HG03342 (cell line): ENCODE results near the gene PAGE2B.
"Not testable (repeated sequence)": the region's sequence is repeated elsewhere in the genome, so short reads cannot be mapped to it uniquely, and the experiment has no call there.

Experiments used
- ATAC-seq: cut with Tn5 transposase; IDR thresholded peaks from one replicate; pipeline ENCODE4 v1.9.1; 2021; ENCODE audit warnings: mild to moderate bottlenecking, moderate library complexity; ENCODE audit not compliant: unreplicated experiment

PAGE2B gene

GRCh38 chrX:55107911-55108310, 33.1 kb downstream of the PAGE2B start:
- ATAC-seq: no peak

DNA sequence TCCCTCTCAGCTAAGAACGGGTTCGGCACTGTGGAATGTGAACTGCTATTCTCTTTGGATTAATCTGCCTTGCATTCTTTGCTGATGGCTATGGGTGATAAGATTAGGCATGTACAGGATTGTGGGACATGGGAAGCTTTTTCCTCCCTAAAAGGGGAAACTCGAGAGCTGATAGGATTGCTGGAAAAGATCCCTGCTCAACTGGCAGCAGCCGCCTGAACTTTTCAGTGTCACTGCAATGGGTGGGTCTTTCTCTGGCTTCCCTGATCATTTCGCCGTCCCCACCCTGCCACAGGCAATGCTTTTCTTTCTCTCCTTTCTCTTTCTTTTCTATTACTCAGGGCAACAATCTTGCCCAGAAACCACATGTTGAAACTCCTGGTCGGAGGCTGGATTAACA, 34.5 kb downstream of the PAGE2B start:
- no peak for ATAC-seq

DNA sequence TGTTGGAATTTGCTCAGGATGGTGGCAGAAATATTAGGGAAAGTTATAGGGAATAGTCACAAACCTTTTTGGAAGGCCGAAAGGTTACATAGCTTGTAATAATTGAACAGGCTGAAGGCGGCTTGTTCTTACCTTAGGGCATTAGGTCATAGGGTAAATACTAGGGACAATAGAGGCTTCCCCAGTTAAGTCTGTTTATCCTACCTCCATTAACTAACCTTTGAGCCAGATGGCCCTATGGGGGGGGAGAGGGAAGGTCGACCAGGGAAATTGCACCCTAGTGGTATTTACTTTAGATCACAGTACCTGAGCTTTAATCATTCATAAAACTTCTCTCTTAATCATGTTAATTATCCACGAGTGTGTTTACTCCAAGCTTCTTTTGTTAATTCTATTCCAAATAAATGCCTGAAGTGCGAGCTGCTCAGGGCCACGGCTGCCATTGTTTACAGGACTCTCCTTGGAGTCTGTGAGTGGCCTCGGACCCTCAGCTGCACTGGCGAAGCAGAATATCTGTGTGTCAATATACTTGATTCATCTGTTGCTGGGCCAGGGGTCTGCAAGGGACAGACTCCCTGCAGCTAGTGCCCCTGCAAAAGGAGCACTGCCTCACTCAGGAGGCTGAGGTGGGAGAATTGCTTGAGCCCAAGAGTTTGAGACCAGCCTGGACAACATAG, 36.9 kb downstream of the PAGE2B start:
- no peak for ATAC-seq

DNA sequence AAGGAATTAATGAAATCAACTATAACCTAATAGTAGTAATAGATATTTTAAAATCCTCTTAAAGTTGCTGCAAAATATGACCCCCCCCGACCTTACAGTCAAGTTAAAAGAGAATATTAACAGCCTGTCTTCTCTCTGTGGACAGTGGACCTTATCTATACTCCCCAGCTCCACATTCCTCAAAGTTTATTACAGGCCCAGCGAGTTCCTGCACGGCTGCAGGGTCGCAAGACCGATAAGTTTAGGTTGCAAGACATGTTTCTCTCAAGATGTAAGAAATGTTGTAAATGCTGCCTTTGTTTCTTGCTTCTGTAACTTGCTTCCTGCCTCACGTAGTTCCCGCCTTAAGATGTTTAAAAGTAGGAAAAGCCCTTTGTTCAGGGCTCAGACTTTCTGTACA, 41.8 kb downstream of the PAGE2B start:
- ATAC-seq: not testable (repeated sequence)

DNA sequence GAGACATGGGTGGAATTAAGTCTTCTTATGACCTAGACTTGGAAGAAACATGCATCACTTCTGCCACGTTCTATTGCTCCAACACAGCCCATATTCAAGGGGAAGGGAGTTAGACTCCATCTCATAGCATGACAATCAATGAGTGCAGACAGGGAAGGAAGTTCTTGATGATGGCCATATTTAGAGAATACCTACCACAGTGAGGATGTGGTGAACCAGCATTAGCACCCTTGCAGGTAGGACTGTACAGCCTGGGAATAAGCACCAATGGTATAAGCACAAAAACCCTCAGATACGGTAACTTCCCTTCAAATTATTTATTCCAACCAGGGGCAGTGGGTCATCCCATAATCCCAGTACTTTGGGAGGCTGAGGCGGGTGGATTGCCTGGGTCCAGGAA, 43.7 kb downstream of the PAGE2B start:
- no peak for ATAC-seq

DNA sequence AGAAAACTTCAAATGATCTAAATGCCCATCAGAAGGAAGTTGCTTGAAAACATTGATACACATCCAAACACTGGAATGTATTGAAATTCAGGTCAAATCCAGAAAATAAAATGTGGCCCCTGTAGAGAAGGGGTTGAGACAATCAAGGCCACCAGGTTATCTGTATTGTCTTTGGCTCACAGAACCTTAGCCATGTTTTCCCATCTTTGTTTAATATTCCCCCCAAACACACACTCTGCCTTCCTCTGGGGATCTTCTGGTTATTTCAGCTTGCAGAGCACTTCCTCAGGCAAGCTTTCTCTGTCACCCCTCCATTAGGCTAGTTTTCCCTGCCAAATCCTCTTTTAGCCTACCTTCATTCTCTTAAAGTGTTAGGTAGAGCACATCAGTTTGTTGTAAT, 44.4 kb downstream of the PAGE2B start:
- no peak for ATAC-seq

- no peak for ATAC-seq
Measured at GRCh38 chrX:55119712-55120111, 44.9 kb downstream of the PAGE2B start.

GRCh38 chrX:55120761-55121358, 46.0 kb downstream of the PAGE2B start:
- no peak for ATAC-seq

GRCh38 chrX:55123900-55124299, 49.1 kb downstream of the PAGE2B start:
- no peak for ATAC-seq

GRCh38 chrX:55127692-55128091, 52.9 kb downstream of the PAGE2B start:
- ATAC-seq: no peak
